Inflammatory macrophage treated with lipopolysaccharide for 4 hours (primary cell): ENCODE results near the gene TSC22D1.
"Not testable (repeated sequence)": the region's sequence is repeated elsewhere in the genome, so short reads cannot be mapped to it uniquely, and the experiment has no call there.

Experiments
- DNase-seq: peaks from one replicate; pipeline ENCODE4 v3.0.0-alpha.2; 2020

Gene TSC22D1

GRCh38 chr13:44575741-44576350 lies at the start of gene TSC22D1:
TSC22D1 (minus strand) TSS chr13:44576330; CDS start chr13:44576074, 256 bp downstream.
- DNase-seq, result peak; percentile 52

DNA sequence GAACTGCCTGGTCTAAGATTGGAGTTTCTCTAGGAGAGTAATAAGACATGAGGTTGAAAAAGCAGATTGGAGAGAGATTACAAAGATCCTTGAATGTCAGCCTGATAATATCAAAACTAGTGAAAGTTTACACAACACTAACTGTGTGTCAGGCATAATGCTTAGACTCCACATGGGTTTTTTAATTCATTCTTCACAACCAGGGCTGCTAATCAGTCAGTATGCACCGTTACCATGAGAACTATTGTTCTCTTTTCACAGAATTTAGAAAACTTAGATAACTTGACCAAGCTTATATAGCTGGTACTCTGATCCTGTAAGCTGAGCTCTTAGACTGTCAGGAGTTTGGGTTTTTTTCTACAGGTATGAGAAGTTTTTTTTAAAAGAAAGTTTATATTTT lies 46.6 kb upstream of the TSC22D1 start:
- DNase-seq, result no peak

- no peak for DNase-seq
Measured at GRCh38 chr13:44622261-44622660, 46.1 kb upstream of the TSC22D1 start.

DNA sequence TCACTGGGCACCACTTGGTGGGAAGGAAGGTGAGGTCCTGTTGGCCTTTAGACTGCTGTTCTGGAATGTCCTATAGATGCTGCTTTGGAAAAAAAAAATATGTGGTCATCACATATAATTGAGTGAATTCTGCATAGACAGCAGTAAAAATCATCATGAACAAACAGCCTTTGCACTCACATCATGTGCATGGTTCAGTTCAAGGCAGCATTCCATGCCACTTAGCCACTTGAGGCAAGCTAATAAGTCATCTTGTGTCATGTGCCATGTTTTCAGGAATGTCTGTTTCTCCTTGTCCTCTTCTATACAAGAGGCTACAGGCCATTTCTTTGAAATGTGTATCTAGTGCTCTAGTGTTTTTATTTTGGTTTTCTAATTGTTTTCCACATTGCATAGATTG lies 43.9 kb upstream of the TSC22D1 start:
- DNase-seq, result no peak

GRCh38 chr13:44619651-44620050 lies 43.5 kb upstream of the TSC22D1 start:
- no peak for DNase-seq

DNA sequence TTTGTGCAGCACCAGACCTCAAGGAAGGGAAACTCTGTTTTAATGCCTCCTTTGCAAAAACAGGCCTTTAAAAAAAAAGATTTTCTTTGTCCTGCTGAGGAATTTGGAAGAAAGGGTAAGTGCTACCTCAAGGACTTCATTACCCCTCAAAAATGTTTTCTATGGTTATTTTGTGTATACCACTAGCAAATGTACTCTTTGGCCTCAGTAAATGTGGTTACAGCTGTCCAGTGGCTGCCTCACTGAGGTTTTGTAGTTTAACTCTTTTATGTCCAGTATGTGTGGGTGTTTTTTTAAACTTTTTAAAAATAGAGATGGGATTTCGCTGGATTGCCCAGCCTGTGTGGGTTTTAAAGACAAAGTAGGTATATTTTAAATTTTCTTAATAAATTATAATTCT lies 42.2 kb upstream of the TSC22D1 start:
- no peak for DNase-seq

GRCh38 chr13:44617648-44618047 lies 41.5 kb upstream of the TSC22D1 start:
- DNase-seq, result no peak

DNA sequence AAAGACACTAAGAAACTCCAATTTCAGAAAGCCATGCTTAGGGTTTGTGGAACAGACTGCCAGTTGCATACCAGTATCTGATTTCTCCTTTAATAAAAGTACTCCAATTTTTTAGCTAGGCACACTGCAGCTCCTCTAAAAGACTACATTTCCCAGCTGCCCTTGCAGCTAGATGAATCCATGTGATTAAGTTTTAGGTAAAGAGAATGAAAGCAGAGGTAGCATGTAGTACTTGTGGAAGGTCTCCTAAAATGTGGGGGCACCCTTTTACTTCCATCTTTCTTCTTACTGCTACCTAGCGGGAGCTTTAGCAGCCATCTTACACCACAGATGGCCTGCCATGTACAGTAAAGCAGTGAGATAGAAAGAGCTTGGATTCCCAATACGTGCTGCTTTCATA lies 33.0 kb upstream of the TSC22D1 start:
- no peak for DNase-seq

- DNase-seq, result no peak
Measured at GRCh38 chr13:44605721-44606120, 29.6 kb upstream of the TSC22D1 start.

GRCh38 chr13:44605275-44605674 lies 29.1 kb upstream of the TSC22D1 start:
- no peak for DNase-seq

- no peak for DNase-seq
Measured at GRCh38 chr13:44601586-44601985, 25.5 kb upstream of the TSC22D1 start.

DNA sequence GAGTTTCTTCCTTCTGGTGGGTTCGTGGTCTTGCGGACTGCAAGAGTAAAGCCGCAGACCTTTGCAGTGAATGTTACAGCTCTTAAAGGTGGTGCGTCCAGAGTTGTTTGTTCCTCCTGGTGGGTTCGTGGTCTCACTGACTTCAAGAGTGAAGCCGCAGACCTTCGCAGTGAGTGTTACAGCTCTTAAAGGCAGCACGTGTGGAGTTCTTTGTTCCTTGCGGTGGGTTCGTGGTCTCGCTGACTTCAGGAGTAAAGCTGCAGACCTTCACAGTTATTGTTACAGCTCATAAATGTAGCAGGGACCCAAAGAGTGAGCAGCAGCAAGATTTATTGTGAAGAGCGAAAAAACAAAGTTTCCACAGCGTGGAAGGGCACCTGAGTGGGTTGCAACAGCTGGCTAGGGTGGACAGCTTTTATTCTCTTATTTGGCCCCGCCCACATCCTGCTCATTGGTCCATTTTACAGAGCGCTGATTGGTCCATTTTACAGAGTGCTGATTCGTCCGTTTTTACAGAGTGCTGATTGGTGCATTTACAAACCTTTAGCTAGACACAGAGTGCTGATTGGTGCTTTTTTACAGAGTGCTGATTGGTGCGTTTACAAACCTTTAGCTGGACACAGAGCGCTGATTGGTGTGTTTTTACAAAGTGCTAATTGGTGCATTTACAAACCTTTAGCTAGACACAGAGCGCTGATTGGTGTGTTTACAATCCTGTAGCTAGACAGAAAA lies 17.9 kb upstream of the TSC22D1 start:
- not testable (repeated sequence) for DNase-seq

DNA sequence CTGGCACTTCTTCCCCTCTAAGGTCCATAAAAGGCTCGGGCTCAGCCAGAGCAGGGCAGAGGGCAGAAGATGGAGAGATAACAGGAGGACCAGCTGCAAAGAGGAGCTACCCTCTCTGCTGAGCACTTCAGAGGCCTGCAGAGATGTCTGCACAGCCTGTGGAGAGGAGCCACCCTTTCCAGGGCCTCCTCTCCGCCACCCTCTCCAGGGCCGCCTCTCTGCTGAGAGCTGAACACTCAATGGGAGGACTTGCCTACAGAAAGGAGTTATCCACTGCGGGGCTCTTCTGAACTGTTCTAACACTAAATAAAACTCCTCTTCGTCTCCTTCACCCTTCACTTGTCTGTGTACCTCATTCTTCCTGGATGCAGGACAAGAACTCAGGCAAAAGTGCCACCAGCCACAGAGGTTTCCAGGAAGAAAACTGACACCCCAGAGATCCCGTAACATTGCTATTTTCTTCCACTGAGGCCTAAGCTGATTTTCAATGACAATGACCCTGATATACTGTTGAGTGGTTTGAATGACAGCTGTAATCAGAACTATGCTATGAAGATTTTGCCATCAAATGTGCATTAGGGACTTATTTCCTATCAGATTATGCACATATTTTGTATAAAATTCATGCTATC lies 16.2 kb upstream of the TSC22D1 start:
- DNase-seq, result no peak

DNA sequence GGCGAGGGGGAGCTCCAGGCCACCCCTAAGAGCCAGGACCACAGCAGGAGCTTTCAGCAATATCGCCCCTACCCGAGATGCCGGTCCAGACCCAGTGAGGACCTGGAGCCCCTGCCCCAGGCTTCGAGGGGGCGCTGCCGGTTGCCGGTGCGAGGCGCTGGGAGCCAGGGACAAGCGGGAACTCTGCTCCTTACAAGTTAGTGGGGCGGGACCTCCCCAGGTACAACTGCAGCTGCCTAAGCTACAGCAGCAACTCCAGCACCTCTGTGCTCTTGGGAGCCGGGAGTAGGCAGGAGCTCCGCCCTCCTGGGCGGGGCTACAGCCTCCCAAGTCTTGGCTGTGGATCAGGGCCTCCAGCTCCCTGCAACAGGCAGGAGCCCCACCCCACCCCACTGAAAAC lies 15.2 kb upstream of the TSC22D1 start:
- no peak for DNase-seq

DNA sequence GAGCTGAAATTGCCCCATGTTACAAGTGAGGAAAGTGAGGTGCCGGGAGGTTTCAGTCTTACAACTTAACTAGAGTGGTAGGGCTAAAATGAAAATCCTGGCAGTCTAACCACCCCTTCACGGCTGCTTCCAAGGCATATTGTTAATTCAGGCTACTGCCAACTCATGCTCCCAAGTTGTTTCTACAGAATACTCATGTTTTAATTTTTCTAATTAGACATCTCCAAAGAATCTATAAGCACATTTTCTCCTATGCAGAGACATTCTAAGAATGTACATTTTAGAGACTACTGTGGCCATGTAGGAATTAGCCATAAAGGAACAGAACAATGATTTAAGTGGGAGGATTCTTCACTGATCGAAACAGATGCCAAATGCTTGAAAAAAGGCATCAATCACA lies 7.0 kb upstream of the TSC22D1 start:
- no peak for DNase-seq

- DNase-seq, result no peak
Measured at GRCh38 chr13:44578067-44578400, 1.9 kb upstream of the TSC22D1 start.

- peak; percentile 92 for DNase-seq
Measured at GRCh38 chr13:44577236-44578066, 1.3 kb upstream of the TSC22D1 start.

- DNase-seq, result peak; percentile 15
Measured at GRCh38 chr13:44576351-44577235, 463 bp upstream of the TSC22D1 start.

GRCh38 chr13:44575035-44575434 lies 1.1 kb downstream of the TSC22D1 start:
- no peak for DNase-seq

- peak; percentile 14 for DNase-seq
Measured at GRCh38 chr13:44574466-44574855, 1.7 kb downstream of the TSC22D1 start.

DNA sequence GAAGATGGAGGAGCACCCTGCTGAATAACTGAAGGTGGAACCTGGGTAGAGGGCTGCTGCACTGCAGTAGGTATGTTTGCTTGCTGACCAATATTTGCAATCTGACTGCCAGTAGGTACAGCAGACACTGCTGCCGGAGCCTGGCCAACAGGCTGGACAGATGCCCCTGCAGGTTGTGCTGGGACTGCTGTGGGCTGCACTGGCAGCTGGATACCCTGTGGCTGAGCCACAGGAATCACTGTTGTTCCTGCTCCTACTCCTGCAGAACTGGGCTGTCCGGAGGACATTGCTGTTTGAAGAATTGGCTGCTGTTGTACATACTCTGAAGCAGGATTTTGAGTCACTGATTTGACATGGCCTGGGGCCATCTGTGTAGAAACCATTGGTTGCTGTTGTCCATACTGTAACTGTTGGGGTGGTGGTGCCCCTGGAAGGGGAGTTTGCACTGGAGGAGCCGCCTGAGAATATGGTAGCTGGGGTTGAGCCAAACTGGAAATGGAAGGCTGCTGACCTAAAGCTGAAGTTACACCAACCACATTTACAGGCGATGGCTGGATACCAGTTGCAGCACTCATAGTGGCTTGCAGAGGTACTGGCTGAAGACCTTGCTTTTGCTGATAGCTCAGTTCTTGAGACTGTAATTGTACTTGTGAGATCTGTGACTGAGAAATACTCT lies 2.2 kb downstream of the TSC22D1 start:
- DNase-seq, result peak; percentile 36

- no peak for DNase-seq
Measured at GRCh38 chr13:44573071-44573470, 3.1 kb downstream of the TSC22D1 start.
